H9 (cell line): ENCODE data around the gene ATP6V1B1. TPM values are rescaled to one million over a fixed set of nuclear protein-coding genes. Genes with fewer than 3 reads are reported as not detected.
A peak's percentile ranks its signal among the peaks of the same experiment; 100 is the strongest.

ENCODE experiments used
- DNase-seq: peaks from one replicate; pipeline ENCODE4 v3.0.0-alpha.2; 2017
- H2AFZ ChIP-seq: one replicate; pipeline ENCODE4 v1.6.1; 2013; ENCODE audit warnings: mild to moderate bottlenecking, low read length, control low read depth, moderate library complexity
- H2AK5ac ChIP-seq: 2 replicates; pipeline ENCODE4 v1.6.1; 2013; ENCODE audit warnings: low read length, control low read depth, mixed read lengths; ENCODE audit not compliant: insufficient read length
- H2BK120ac ChIP-seq: one replicate; pipeline ENCODE4 v1.6.1; 2013; ENCODE audit warnings: low read depth, mild to moderate bottlenecking, low read length, control low read depth, inconsistent platforms; ENCODE audit not compliant: poor library complexity, severe bottlenecking
- H2BK12ac ChIP-seq: 2 replicates; pipeline ENCODE4 v1.6.1; 2013; ENCODE audit warnings: low read length, control low read depth, mixed read lengths, low read depth; ENCODE audit not compliant: insufficient read length
- H2BK15ac ChIP-seq: 2 replicates; pipeline ENCODE4 v1.6.1; 2013; ENCODE audit warnings: low read depth, low read length, control low read depth
- H2BK20ac ChIP-seq: one replicate; pipeline ENCODE4 v1.6.1; 2013; ENCODE audit warnings: low read depth, mild to moderate bottlenecking, low read length, control low read depth, inconsistent platforms; ENCODE audit not compliant: poor library complexity, severe bottlenecking
- H2BK5ac ChIP-seq: 2 replicates; pipeline ENCODE4 v1.6.1; 2013; ENCODE audit warnings: low read length, control low read depth, mixed read lengths; ENCODE audit not compliant: insufficient read length
- H3K14ac ChIP-seq: 2 replicates; pipeline ENCODE4 v1.6.1; 2013; ENCODE audit warnings: low read length, control low read depth; ENCODE audit not compliant: insufficient read depth
- H3K18ac ChIP-seq: 2 replicates; pipeline ENCODE4 v1.6.1; 2013; ENCODE audit warnings: low read depth, mild to moderate bottlenecking, mixed read lengths, low read length, control low read depth; ENCODE audit not compliant: insufficient read length
- H3K23ac ChIP-seq: 2 replicates; pipeline ENCODE4 v1.6.1; 2013; ENCODE audit warnings: low read length, control low read depth, mixed read lengths, low read depth; ENCODE audit not compliant: insufficient read length
- H3K23me2 ChIP-seq: 2 replicates; pipeline ENCODE4 v1.6.1; 2013; ENCODE audit warnings: low read depth, mild to moderate bottlenecking, mixed read lengths, low read length, control low read depth; ENCODE audit not compliant: insufficient read length, poor library complexity, severe bottlenecking
- H3K27ac ChIP-seq: 2 replicates; pipeline ENCODE4 v1.5.1; 2013; ENCODE audit warnings: low read length, control low read depth, mixed read lengths, low read depth; ENCODE audit not compliant: insufficient read length
- H3K27me3 ChIP-seq: 2 replicates; pipeline ENCODE4 v1.6.1; 2013; ENCODE audit warnings: low read length, control low read depth, inconsistent platforms; ENCODE audit not compliant: insufficient read depth
- H3K4ac ChIP-seq: 2 replicates; pipeline ENCODE4 v1.6.1; 2013; ENCODE audit warnings: low read depth, mild to moderate bottlenecking, control low read depth, inconsistent platforms, low read length, moderate library complexity
- H3K4me1 ChIP-seq: 2 replicates; pipeline ENCODE4 v1.6.1; 2013; ENCODE audit warnings: low read length, control low read depth, inconsistent platforms; ENCODE audit not compliant: insufficient read depth
- H3K4me2 ChIP-seq: 2 replicates; pipeline ENCODE4 v1.6.1; 2013; ENCODE audit warnings: low read length, control low read depth, mixed read lengths; ENCODE audit not compliant: insufficient read length, insufficient read depth
- H3K56ac ChIP-seq: 2 replicates; pipeline ENCODE4 v1.6.1; 2013; ENCODE audit warnings: low read depth, mild to moderate bottlenecking, mixed read lengths, low read length, control low read depth; ENCODE audit not compliant: insufficient read length
- H3K79me1 ChIP-seq: 2 replicates; pipeline ENCODE4 v1.6.1; 2013; ENCODE audit warnings: low read depth, mild to moderate bottlenecking, moderate library complexity, low read length, control low read depth, inconsistent platforms; ENCODE audit not compliant: insufficient read depth, poor library complexity, severe bottlenecking
- H3K79me2 ChIP-seq: 2 replicates; pipeline ENCODE4 v1.6.1; 2013; ENCODE audit warnings: low read length, control low read depth, inconsistent platforms; ENCODE audit not compliant: insufficient read depth
- H3K9ac ChIP-seq: 2 replicates; pipeline ENCODE4 v1.6.1; 2013; ENCODE audit warnings: low read length, control low read depth, mixed read lengths; ENCODE audit not compliant: insufficient read length; ENCODE audit errors: extremely low read depth
- H3K9me3 ChIP-seq: one replicate; pipeline ENCODE4 v1.6.1; 2013; ENCODE audit warnings: low read depth, low read length, inconsistent platforms; ENCODE audit not compliant: control insufficient read depth
- H3T11ph ChIP-seq: one replicate; pipeline ENCODE4 v1.6.1; 2013; ENCODE audit warnings: mild to moderate bottlenecking, low read length, control low read depth, inconsistent platforms
- H4K20me1 ChIP-seq: one replicate; pipeline ENCODE4 v1.6.1; 2013; ENCODE audit not compliant: control insufficient read depth, insufficient read length, insufficient read depth
- H4K5ac ChIP-seq: 2 replicates; pipeline ENCODE4 v1.6.1; 2013; ENCODE audit warnings: low read depth, mild to moderate bottlenecking, mixed read lengths, low read length, control low read depth; ENCODE audit not compliant: insufficient read length
- H4K8ac ChIP-seq: replicated peaks from 2 replicates; pipeline ENCODE4 v1.6.1; 2013; ENCODE audit warnings: low read length, control low read depth, mixed read lengths, low read depth; ENCODE audit not compliant: insufficient read length
- H4K91ac ChIP-seq: 2 replicates; pipeline ENCODE4 v1.6.1; 2013; ENCODE audit warnings: low read depth, mild to moderate bottlenecking, moderate library complexity, mixed read lengths, low read length, control low read depth; ENCODE audit not compliant: insufficient read length
- H3K27ac Mint-ChIP-seq, 3 experiments: 2 replicates in 2 of 3; 3 replicates in 1 of 3; pipeline ENCODE4 v1.8.0; 2020 to 2021; ENCODE audit warnings: mixed read lengths in 3 of 3, mild to moderate bottlenecking in 1 of 3, moderate library complexity in 1 of 3
- H3K27me3 Mint-ChIP-seq: 2 replicates; pipeline ENCODE4 v1.8.0; 2021; ENCODE audit warnings: low read depth, mild to moderate bottlenecking, moderate library complexity, mixed read lengths
- H3K36me3 Mint-ChIP-seq, 3 experiments: 2 replicates in 2 of 3; 3 replicates in 1 of 3; pipeline ENCODE4 v1.8.0; 2020 to 2021; ENCODE audit warnings: low read depth in 3 of 3, mixed read lengths in 3 of 3; ENCODE audit not compliant: insufficient read depth in 1 of 3
- H3K4me1 Mint-ChIP-seq, 2 experiments: 2 replicates each; pipeline ENCODE4 v1.8.0; 2020; ENCODE audit warnings: mixed read lengths in 2 of 2
- H3K4me3 Mint-ChIP-seq, 2 experiments: 2 replicates in 1 of 2; 3 replicates in 1 of 2; pipeline ENCODE4 v1.8.0; 2020 to 2021; ENCODE audit warnings: mild to moderate bottlenecking in 2 of 2, mixed read lengths in 2 of 2, moderate library complexity in 1 of 2
- H3K9me3 Mint-ChIP-seq, 2 experiments: 2 replicates in 1 of 2; 3 replicates in 1 of 2; pipeline ENCODE4 v1.8.0; 2020; ENCODE audit warnings: mild to moderate bottlenecking in 2 of 2, mixed read lengths in 2 of 2, moderate library complexity in 1 of 2
- WGBS: extraction: QIAGEN DNeasy Blood & Tissue Kit; methylation state at CpG from one replicate; pipeline ENCODE4 v1.1.7; 2013; ENCODE audit warnings: missing lambda C conversion rate, low lambda C conversion rate, mixed read lengths; ENCODE audit not compliant: insufficient read length; ENCODE audit errors: extremely low coverage; 5-methylcytosine and 5-hydroxymethylcytosine counted together
- total RNA-seq: library from RNA; stranded (reverse); gene quantifications from 2 replicates; pipeline ENCODE4 v1.2.1, GENCODE V29; 2021
- TF ChIP-seq, protein P1 (sequence below): fragments of 200-600 bp; sonication (generic); conservative IDR thresholded peaks from 3 replicates; pipeline ENCODE4 v1.8.0; 2021; ENCODE audit warnings: antibody characterized with exemption, mild to moderate bottlenecking

Gene ATP6V1B1
- total RNA-seq, 1 experiment from 2014 or later, result not detected

- no peak overlapping the region for H4K8ac ChIP-seq
- no peak overlapping the region for H3K27ac ChIP-seq
- Mint-ChIP-seq H3K27me3 (peaks cover 68% of the 10 kb centered on the region), H3K4me3 (no peak overlapping the region), H3K36me3 (no peaks in the 10 kb centered on the region), H3K27ac (no peak overlapping the region), H3K4me1 (peaks cover 9 to 18% of the 10 kb centered on the region in 2 experiments), H3K9me3 (no peaks in the 10 kb centered on the region)
- no peak overlapping the region for H2BK12ac ChIP-seq
- no peaks in the 10 kb centered on the region for H4K20me1 ChIP-seq
- DNase-seq, result peak; percentile 10
- no peak overlapping the region for H2BK120ac ChIP-seq
- no peaks in the 10 kb centered on the region for H3K79me1 ChIP-seq
- no peak overlapping the region for H3K9ac ChIP-seq
- H3K4ac ChIP-seq, result no peak overlapping the region
- H3K4me2 ChIP-seq, result no peak overlapping the region
- no peak overlapping the region for H2BK20ac ChIP-seq
- no peak overlapping the region for H4K91ac ChIP-seq
- no peak overlapping the region for H4K5ac ChIP-seq
- H2AFZ ChIP-seq, result no peak overlapping the region
- no peaks in the 10 kb centered on the region for H3K27me3 ChIP-seq
- no peaks in the 10 kb centered on the region for H3K4me1 ChIP-seq
- H3K9me3 ChIP-seq, result no peaks in the 10 kb centered on the region
- no peak overlapping the region for H2BK5ac ChIP-seq
- H3T11ph ChIP-seq, result no peak overlapping the region
- H3K56ac ChIP-seq, result no peak overlapping the region
- no peaks in the 10 kb centered on the region for H3K23me2 ChIP-seq
- no peak overlapping the region for H3K14ac ChIP-seq
- H3K23ac ChIP-seq, result no peak overlapping the region
- WGBS, result no CpG with 5 or more reads among the region's 9 CpGs
- no peak overlapping the region for H3K18ac ChIP-seq
- TF ChIP-seq, protein P1, sequence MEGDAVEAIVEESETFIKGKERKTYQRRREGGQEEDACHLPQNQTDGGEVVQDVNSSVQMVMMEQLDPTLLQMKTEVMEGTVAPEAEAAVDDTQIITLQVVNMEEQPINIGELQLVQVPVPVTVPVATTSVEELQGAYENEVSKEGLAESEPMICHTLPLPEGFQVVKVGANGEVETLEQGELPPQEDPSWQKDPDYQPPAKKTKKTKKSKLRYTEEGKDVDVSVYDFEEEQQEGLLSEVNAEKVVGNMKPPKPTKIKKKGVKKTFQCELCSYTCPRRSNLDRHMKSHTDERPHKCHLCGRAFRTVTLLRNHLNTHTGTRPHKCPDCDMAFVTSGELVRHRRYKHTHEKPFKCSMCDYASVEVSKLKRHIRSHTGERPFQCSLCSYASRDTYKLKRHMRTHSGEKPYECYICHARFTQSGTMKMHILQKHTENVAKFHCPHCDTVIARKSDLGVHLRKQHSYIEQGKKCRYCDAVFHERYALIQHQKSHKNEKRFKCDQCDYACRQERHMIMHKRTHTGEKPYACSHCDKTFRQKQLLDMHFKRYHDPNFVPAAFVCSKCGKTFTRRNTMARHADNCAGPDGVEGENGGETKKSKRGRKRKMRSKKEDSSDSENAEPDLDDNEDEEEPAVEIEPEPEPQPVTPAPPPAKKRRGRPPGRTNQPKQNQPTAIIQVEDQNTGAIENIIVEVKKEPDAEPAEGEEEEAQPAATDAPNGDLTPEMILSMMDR, result no peak
- H3K79me2 ChIP-seq, result no peaks in the 10 kb centered on the region
- H2AK5ac ChIP-seq, result no peak overlapping the region
- no peak overlapping the region for H2BK15ac ChIP-seq
Measured at GRCh38 chr2:70927641-70928040, 8.1 kb upstream of the ATP6V1B1 start.
